ENCODE measurements around the gene CD72.
A peak's percentile ranks its signal among the peaks of the same experiment; 100 is the strongest.

- TF ChIP-seq YY1 (IDR thresholded peaks at IDR 0.05; ENCODE audit: low read depth) (peak; percentile 42), TEAD4 (IDR thresholded peaks at IDR 0.05) (no peak), RAD21 (IDR thresholded peaks at IDR 0.05; ENCODE audit: low read depth) (peak; percentile 87), EP300 (IDR thresholded peaks at IDR 0.05; ENCODE audit: borderline replicate concordance) (no peak; the same call in none of the 2 replicates), CREB1 (IDR thresholded peaks at IDR 0.05; ENCODE audit: low read depth) (no peak), REST (IDR thresholded peaks at IDR 0.05; ENCODE audit: low read depth) (no peak), TAF1 (IDR thresholded peaks at IDR 0.05; ENCODE audit: low read depth) (peak; percentile 49), EGR1 (IDR thresholded peaks at IDR 0.05) (peak; percentile 15; the same call in 1 of the 2 replicates)
Observed at GRCh38 chr9:35646533-35647265, 28.5 kb upstream of the CD72 start.
